HG02870 (cell line): Measurements from ENCODE around the gene HPF1.
"Not testable (repeated sequence)": the region's sequence is repeated elsewhere in the genome, so short reads cannot be mapped to it uniquely, and the experiment has no call there.

ENCODE experiments used
- ATAC-seq: cut with Tn5 transposase; IDR thresholded peaks from one replicate; pipeline ENCODE4 v1.9.1; 2021; ENCODE audit warnings: mild to moderate bottlenecking, moderate library complexity; ENCODE audit not compliant: unreplicated experiment

The HPF1 gene

GRCh38 chr4:169741569-169741968, 16.2 kb downstream of the HPF1 start:
- ATAC-seq: no peak

GRCh38 chr4:169738604-169739003, 19.1 kb downstream of the HPF1 start:
- not testable (repeated sequence) for ATAC-seq

- no peak for ATAC-seq
Observed at GRCh38 chr4:169730564-169730963, 27.2 kb downstream of the HPF1 start.

- peak; percentile 44 for ATAC-seq
Observed at GRCh38 chr4:169727616-169728015, 30.1 kb downstream of the HPF1 start.

GRCh38 chr4:169724260-169724659, 33.5 kb downstream of the HPF1 start:
- ATAC-seq: no peak

- no peak for ATAC-seq
Observed at GRCh38 chr4:169723207-169723965, 34.4 kb downstream of the HPF1 start.

GRCh38 chr4:169720529-169720928, 37.2 kb downstream of the HPF1 start:
- ATAC-seq: no peak

- ATAC-seq: no peak
Observed at GRCh38 chr4:169716677-169717076, 41.1 kb downstream of the HPF1 start.

- ATAC-seq: no peak
Observed at GRCh38 chr4:169715826-169716225, 41.9 kb downstream of the HPF1 start.

GRCh38 chr4:169707958-169708643, 49.6 kb downstream of the HPF1 start:
- no peak for ATAC-seq

- no peak for ATAC-seq
Observed at GRCh38 chr4:169698331-169698730, 59.4 kb downstream of the HPF1 start.

- no peak for ATAC-seq
Observed at GRCh38 chr4:169690787-169691186, 67.0 kb downstream of the HPF1 start.

GRCh38 chr4:169689681-169690080, 68.1 kb downstream of the HPF1 start:
- ATAC-seq: no peak

- no peak for ATAC-seq
Observed at GRCh38 chr4:169682372-169683047, 75.2 kb downstream of the HPF1 start.
